Left colon (tissue), 2 donors: ENCODE data around the gene IFI44. TPM values are rescaled to one million over a fixed set of nuclear protein-coding genes. Genes with fewer than 3 reads are reported as not detected.

Experiments used
- ATAC-seq: fragments of 200-7000 bp; cut with Tn5 transposase; one replicate; pipeline ENCODE4 v1.9.1; 2020; ENCODE audit warnings: mild to moderate bottlenecking, moderate library complexity
- DNase-seq, 2 donors: peaks; one replicate each; pipeline ENCODE4 v3.0.0-alpha.2; 2020
- intact Hi-C, 2 donors: fragments of 100-400 bp; cut with DNase I in 1 of 2; cut with micrococcal nuclease in 1 of 2; formaldehyde crosslinking; loops; one replicate each; pipeline versions ENCODE4 v1.11.2 to v1.14.0; 2022; cut with DNase I, micrococcal nuclease
- total RNA-seq, 2 donors: library from RNA; stranded (reverse); fragmentation: NEBNext Ultra II Directional; extraction: Animal tissue kit (Norgen Biotek cat#: 25700); gene quantifications; one replicate each; pipeline ENCODE4 v1.2.1, GENCODE V29; 2021
- donor health status: DM: no; HTN: no; CAD: no.
- donor health status: DM: yes; HTN: yes; CAD: no.

The IFI44 gene
- total RNA-seq, 2 donors from 2014 or later = 3.9 to 6.0 TPM

DNA sequence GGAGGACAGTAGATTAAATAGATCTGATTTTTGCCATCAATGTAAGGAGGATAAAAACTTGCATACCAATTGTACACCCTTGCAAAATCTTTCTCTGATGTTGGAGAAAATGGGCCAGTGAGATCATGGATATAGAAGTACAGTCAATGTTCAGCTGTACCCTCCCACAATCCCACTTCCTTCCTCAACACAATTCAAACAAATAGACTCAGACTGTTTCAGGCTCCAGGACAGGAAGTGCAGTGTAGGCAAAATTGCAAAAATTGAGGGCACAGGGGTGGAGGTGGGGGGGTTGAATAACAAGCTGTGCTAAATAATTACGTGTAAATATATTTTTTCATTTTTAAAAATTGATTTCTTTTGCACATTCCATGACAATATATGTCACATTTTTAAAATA is 3.9 kb upstream of the IFI44 start:
- DNase-seq (no peak), ATAC-seq (no peak)
- intact Hi-C loops = no loop called here

DNA sequence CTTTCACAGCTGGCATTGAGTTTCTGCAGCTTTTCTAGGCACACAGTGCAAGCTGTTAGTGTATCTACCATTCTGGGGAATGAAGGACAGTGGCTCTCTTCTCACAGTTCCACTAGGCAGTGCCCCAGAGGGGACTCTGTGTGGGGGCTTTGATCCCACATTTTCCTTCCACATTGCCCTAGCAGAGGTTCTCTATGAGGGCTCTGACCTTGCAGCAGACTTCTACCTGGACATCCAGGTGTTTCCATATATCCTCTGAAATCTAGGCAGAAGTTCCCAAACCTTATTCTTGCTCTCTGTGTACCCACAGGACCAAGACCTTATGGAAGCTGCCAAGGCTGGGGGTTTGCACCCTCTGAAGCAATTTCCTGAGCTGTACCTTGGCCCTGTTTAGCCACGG is 2.4 kb upstream of the IFI44 start:
- intact Hi-C loops = no loop called here
- no peak for ATAC-seq
- no peak for DNase-seq

DNA sequence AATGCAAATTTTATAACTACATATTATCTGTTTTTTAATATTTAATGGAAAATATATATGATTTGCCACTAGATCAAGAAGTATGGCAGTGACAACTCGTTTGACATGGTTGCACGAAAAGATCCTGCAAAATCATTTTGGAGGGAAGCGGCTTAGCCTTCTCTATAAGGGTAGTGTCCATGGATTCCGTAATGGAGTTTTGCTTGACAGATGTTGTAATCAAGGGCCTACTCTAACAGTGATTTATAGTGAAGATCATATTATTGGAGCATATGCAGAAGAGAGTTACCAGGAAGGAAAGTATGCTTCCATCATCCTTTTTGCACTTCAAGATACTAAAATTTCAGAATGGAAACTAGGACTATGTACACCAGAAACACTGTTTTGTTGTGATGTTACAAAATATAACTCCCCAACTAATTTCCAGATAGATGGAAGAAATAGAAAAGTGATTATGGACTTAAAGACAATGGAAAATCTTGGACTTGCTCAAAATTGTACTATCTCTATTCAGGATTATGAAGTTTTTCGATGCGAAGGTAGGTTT is 556 bp downstream of the IFI44 start:
- ATAC-seq (no peak), DNase-seq (no peak)
- intact Hi-C loops = no loop called here

DNA sequence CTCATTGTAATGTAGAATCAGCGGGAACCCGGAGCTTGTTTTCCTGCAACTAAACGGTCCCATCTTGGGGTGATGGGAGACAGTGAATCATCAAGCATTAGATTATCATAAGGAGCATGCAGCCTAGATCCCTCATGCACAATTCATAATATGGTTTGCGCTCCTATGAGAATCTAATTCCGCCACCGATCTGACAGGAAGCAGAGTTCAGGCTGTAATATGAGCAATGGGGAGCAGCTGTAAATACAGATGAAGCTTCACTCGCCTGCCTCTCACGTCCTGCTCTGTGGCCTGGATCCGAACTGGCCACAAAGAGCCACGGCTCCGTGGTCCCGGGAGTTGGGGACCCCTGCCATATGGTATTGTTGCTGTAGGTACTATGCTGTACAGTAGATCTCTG is 1.6 kb downstream of the IFI44 start:
- ATAC-seq = no peak
- intact Hi-C loops = no loop called here
- DNase-seq = no peak

DNA sequence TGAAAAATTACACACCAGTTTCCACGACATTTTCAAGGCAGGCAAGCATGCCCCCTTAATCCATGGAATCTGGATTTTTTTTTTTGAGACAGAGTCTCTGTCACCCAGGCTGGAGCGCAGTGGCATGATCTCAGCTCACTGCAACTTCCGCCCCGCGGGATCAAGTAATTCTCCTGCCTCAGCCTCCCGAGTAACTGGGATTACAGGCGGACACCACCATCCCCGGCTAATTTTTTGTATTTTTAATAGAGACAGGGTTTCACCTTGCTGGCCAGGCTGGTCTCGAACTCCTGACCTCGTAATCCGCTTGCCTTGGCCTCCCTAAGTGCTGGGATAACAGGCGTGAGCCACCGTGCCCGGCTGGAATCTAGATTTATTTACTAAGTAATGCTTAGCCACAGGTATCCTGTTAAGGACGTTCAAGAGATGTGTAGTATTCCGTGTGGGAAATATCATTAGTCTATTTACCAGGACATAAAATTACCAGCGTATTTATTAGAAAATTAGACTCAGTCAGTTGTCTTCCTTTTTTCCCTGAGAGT is 2.5 kb downstream of the IFI44 start:
- intact Hi-C loops = no loop called here

DNA sequence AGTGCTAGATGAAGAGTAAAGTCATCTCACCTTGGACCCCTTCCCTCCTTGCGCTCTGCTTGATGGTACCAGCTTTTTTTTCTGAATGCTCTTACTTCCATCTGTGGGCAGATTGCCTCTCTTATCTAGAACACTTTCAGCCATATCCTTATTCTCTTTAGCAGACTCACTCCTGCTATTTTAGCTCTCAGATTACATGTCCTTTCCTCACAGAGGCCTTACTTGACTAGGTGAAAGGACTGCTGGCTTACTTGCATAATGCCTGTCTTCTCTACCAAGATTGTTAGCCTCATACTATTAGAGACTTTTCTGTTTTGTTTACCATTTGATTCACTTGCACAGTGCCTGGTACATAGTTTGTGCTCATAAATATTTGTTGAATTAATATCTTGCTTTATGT is 9.3 kb downstream of the IFI44 start:
- ATAC-seq (no peak), DNase-seq (no peak)
- intact Hi-C loops = no loop called here

More for the DNA sequence above, 2.5 kb downstream of the IFI44 start:
- ATAC-seq (no peak), DNase-seq (no peak)

DNA sequence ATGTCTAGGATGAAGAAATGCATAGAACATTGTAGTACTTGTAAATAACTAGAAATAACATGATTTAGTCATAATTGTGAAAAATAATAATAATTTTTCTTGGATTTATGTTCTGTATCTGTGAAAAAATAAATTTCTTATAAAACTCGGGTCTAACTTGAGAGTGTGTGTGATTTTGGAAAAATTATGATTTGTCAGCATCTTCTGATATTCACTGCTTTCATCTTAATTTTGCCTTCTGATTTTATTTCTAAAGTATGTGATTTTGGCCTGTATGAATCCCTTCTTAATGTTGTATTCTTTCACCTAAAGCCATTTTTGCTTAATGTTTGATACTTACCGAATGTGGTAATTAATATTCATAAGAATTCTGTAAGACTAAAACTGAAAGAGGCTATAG is 14.3 kb downstream of the IFI44 start:
- DNase-seq (no peak), ATAC-seq (no peak)
- intact Hi-C loops = no loop called here

DNA sequence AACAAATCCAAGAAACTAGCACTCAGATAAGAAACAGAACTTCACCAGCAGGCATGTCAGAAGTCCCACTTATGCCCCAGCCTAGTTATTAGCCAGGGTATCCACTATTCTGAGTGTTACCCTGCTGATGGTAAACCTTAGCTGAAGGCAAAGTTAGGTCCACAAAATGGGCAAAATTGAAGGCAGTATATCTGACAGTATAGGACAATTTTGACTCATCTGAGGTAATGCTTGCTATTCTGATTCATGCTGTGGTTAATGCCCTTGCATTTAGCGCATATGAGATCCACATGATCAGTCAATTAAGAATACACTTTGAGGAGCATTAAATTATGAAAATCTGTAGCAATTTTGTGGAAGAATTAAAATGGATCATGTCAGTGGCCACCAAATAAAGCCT is 15.1 kb downstream of the IFI44 start:
- ATAC-seq (no peak), DNase-seq (no peak)
- intact Hi-C loops = no loop called here

DNA sequence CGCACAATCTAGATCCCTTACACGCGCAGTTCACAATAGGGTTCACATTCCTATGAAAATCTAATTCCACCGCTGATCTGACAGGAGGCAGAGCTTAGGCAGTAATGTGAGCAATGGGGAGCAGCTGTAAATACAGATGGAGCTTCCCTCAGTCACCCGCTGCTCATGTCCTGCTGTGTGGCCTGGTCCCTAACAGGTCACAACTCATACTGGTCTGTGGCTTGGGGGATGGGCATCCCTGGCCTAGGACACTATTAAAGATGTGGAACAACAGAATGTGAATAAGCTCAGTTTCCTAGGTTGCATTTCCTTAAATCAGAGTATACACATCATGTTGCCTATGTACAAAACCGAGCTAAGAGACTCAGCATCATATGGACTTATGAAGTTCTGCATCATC is 16.2 kb downstream of the IFI44 start:
- DNase-seq (no peak), ATAC-seq (no peak)
- intact Hi-C loops = no loop called here

DNA sequence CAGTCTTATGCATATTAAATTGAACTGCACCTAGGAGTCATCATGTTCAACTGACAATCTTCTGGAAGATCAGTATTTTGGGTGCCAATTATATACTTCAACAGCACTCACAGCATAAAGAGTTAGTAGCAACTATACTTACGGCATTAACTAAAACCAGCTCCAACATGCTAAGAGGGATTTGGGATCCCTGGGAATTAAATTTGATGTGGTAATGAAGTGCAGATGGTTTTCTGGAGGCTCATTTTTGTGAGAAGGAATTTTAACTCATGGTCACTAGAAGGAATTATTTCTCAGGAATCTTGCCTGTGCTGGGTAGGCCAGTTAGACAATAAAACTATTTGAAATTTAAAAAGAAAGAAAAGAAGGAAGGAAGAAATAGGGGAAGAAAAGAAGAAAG is 18.3 kb downstream of the IFI44 start:
- no peak for ATAC-seq
- intact Hi-C loops = no loop called here
- no peak for DNase-seq

DNA sequence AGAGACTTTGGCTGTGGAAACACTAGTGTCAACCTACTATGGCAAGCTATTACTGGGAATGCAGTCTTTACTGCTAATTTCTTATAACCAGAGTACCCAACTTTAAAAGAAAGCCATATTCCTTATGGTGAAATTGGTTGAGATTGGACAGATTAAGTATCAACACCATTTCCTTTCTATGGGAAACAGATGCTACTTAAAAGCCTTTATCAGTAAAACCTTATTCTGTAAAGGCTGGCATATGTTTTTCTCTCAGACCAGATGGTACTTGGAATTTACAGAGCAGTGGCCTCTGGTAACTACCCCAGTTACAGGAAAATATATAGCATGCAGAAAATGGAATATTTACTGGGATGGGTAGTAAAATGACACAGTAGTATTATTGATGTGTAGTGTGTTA is 18.8 kb downstream of the IFI44 start:
- no peak for DNase-seq
- ATAC-seq = no peak
- intact Hi-C loops = no loop called here

DNA sequence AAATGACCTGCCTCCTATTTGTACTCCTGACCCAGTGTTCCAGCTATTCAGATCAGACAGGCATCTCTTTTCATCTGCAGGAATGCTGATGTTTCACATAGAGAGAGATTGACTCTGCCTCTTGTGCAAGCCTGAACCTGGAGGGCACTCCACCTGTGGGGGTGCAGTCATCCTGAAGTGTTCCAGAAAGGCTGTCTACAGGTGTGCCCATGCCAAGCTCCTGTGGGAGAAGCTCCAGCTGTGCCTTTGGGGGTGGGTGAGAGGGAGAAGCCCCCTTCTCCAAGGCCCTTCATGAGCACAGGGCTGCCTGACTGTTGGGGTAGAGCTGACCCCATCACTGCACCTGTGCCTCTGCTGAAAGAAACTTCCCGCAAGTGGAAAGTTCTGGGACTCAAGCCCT is 22.8 kb downstream of the IFI44 start:
- ATAC-seq = no peak
- no peak for DNase-seq
- intact Hi-C loops = loop anchor here (2.0 to 10.0 kb wide), 3 partner anchors 58 to 538 kb away; no protein-coding TSS in a partner anchor

DNA sequence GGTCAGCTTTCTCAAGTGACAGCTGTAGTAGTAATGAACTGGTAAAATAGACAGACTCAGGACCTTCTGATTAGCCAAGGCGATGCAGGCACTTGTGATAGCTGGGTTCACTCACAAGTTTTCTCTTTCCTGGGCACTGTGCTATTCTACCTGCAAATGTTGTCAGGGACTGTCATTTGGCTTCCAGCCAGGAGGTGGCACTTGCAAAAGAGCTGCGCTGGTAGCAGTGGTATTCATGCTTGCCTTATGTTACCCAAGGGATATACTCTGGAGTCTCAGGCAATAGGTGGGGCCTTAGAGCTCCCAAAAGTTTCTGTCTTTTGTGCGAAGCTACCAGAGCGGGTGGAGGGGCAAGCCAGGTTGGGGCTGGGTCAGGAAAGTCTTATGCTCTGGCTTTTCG is 23.5 kb downstream of the IFI44 start:
- DNase-seq (no peak), ATAC-seq (no peak)
- intact Hi-C loops = loop anchor here (2.0 to 10.0 kb wide), 3 partner anchors 58 to 538 kb away; no protein-coding TSS in a partner anchor

DNA sequence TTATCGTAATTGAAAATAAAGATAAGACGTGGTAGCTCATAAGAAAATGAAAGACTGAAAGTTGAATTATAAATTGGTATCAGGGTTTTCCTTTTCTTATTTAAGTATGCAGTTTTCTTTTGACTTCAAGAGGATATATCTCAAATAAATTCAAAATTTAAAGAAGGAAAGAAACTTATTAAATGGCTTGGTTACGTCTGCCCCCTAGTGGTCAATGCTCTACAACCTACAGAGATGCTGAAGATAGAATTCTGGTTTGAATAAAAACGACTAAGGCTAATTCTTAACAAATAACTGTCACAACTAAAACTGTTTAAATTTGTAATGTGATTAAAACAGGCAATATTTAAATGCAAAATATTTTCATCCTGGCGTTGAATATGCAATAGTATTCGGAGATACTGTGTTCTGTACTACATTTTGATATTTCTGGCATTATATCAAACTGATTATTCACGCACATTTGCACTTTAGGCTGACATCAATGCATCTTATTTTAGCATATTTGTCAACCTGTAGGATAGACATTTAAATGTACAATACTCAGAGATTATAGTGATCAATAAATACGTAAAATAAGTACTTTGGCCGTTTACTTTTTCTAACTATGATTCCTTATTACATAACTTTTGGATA is 26.8 kb downstream of the IFI44 start:
- intact Hi-C loops = loop anchor here (10.0 kb wide), 2 partner anchors 62 to 542 kb away; no protein-coding TSS in a partner anchor
- peak; percentile 45 for ATAC-seq
- DNase-seq = peak in 1 of 2 donors; percentile 53

DNA sequence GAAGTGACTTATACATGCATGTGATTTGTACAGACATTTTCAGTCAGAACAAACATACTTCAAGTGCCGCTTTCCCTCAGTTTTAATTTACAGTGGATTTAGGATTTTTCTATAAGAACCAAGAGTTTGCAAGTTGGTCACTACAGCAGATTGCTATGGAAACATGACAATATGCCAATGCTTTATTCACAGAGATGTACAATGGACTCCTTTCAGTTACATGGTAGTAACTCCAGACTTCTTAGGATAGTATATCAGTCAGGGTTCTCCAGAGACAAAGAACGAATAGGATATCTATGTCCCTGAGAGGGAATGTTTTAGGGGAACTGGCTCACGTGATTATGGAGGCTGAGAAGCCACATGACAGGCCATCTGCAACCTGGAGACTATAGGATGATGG is 27.4 kb downstream of the IFI44 start:
- no peak for DNase-seq
- intact Hi-C loops = loop anchor here (10.0 kb wide), 2 partner anchors 62 to 542 kb away; no protein-coding TSS in a partner anchor

DNA sequence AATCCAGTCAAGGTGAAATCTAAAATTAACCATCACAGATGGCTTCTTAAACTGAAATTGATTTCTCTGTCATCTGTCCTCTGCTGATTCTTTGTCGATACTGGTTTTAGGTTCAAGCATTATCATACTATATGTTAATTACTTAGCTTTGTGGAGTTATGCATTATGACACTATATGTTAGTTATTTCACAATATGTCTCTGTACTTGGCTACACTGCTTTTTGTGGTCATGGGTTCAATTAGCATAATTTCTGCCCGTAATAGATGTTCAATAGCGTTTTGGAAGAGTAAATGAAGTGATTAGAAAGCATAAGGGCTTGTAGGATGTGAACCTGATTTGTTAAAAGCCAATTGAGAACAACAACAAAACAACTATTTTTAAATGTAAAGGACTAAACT is 28.2 kb downstream of the IFI44 start:
- intact Hi-C loops = loop anchor here (10.0 kb wide), 2 partner anchors 63 to 543 kb away; no protein-coding TSS in a partner anchor
- no peak for ATAC-seq
- no peak for DNase-seq

More for the DNA sequence above, 27.4 kb downstream of the IFI44 start:
- no peak for ATAC-seq

DNA sequence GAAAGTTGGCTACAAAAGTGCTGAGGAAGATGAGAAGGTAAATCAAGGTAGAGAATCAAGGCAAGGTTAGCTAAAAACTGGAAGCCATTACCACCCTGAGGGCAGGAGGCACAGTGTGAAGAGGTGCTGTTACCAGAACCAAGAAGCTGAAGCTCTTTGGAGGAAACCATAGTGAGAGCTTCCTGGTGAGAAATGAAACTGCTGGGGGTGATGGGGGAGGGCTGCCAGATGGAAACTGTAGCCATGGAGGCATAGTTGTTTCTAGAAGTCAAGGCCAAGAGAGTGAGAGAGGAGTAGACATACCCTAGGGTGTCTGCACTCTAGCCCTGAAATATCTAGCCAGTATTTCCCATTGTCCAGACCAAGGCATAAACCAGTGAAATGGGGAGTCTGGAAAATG is 28.7 kb downstream of the IFI44 start:
- ATAC-seq (no peak), DNase-seq (no peak)
- intact Hi-C loops = loop anchor here (10.0 kb wide), 2 partner anchors 64 to 544 kb away; no protein-coding TSS in a partner anchor

DNA sequence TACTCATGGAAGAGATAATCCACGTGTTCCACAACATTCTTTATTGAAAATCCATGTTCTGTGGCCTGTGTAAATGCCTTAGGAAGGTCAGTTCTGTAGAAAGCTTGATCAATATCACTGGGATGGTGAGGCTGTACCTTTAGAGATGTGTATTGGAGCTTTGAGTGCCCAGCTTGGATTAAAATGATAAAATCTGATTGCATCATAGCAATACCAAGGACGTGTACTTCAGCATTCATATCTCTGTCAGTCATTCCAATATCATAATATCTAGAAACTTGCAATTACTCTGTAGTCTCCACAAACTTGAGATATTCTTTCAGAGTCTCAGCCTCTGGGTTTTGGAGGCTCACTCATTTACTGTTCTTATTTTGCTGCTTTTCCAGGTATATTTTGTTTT is 31.6 kb downstream of the IFI44 start:
- intact Hi-C loops = no loop called here
- DNase-seq = no peak
- no peak for ATAC-seq

DNA sequence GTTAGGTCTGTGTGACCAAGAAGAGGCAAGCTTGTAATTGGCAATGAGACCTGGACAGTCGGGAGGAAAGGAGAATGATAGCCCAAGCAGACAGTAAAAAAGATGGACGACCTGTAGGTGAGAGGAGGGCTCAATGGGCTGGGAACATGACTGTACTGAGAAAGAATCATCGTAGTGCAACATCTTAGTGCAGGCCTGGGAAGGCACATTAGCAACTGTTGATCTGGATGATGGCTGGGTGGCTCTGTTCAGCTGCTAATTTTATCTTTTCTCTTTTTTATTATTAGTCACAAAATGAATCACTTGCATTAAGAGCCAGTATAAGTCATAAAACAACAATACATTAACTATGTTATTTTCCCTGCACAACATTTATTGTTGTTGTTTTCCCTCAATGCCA is 32.9 kb downstream of the IFI44 start:
- no peak for ATAC-seq
- intact Hi-C loops = no loop called here
- no peak for DNase-seq

DNA sequence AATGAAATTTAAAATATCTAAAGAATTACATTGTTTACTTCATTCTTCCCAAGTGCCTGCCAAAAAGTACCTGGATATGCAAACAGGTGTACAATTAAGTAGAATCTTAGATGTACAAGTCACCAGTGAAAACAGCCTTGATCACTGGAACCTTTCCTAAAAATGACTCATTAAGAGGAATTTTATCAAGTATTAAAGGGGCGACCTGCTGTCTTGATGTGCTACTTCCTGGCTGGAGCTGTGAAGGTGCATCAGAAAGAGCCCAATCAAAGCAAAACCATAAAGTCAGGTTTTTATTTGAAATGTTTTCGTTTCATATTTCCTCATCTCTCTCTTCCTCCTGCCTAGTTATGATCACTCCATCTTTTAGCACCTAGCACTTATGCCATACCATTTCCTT is 33.4 kb downstream of the IFI44 start:
- DNase-seq (no peak), ATAC-seq (no peak)
- intact Hi-C loops = no loop called here

DNA sequence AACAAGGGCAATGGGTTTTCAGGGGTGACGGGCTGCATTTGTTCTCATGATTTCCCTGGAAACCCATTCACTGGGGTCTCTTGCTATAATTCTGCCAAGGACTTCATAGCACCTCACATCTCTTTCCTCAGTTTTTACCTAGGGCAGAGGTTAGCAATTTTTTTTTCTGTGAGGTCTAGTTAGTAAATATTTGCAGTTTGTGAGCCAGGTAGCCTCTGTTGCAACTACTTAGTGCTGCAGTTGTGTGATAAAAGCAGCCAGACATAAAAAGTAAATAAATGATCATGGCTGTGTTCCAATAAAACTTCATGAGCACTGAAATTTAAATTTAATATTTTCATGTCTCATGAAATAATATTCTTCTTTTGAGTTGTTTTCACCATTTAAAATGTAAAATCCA is 37.7 kb downstream of the IFI44 start:
- ATAC-seq (no peak), DNase-seq (no peak)
- intact Hi-C loops = no loop called here
